ENCODE data around the gene CASP12. TPM values are rescaled to one million over a fixed set of nuclear protein-coding genes. Genes with fewer than 3 reads are reported as not detected.

The CASP12 gene
- total RNA-seq, 2 experiments from 2014 or later, result not detected

GRCh38 chr11:104912102-104912501, 13.8 kb upstream of the CASP12 start:
- no peaks in the 10 kb centered on the region for H3K27me3 Mint-ChIP-seq
- peaks cover under 1% of the 10 kb centered on the region for H3K9me3 Mint-ChIP-seq
- H3K27ac Mint-ChIP-seq, result no peak overlapping the region
- POLR2A ChIA-PET, result no interaction called here
- peaks cover 32% of the 10 kb centered on the region for H3K4me1 Mint-ChIP-seq
- ATAC-seq (ENCODE audit: low read depth) (no peak), DNase-seq (no peak)
- H3K4me3 Mint-ChIP-seq, result no peak overlapping the region
- H3K36me3 Mint-ChIP-seq, result peaks cover 21% of the 10 kb centered on the region

- H3K4me3 Mint-ChIP-seq, result peak overlapping the region; percentile 0
- H3K27ac Mint-ChIP-seq, result peak overlapping the region; percentile 76
- POLR2A ChIA-PET, result no interaction called here
- ATAC-seq (ENCODE audit: low read depth), result no peak
- H3K36me3 Mint-ChIP-seq, result peaks cover 38% of the 10 kb centered on the region
- H3K4me1 Mint-ChIP-seq, result peaks cover 16% of the 10 kb centered on the region
- H3K27me3 Mint-ChIP-seq, result no peaks in the 10 kb centered on the region
- DNase-seq, result no peak
- H3K9me3 Mint-ChIP-seq, result peaks cover 4% of the 10 kb centered on the region
Measured at GRCh38 chr11:104908186-104908531, 9.9 kb upstream of the CASP12 start.

- peaks cover 40% of the 10 kb centered on the region for H3K36me3 Mint-ChIP-seq
- ATAC-seq (ENCODE audit: low read depth), result peak; percentile 84
- no peak for DNase-seq
- peak overlapping the region; percentile 76 for H3K27ac Mint-ChIP-seq
- H3K27me3 Mint-ChIP-seq, result no peaks in the 10 kb centered on the region
- peak overlapping the region; percentile 0 for H3K4me3 Mint-ChIP-seq
- POLR2A ChIA-PET, result no interaction called here
- H3K4me1 Mint-ChIP-seq, result peaks cover 16% of the 10 kb centered on the region
- H3K9me3 Mint-ChIP-seq, result peaks cover 4% of the 10 kb centered on the region
Measured at GRCh38 chr11:104907521-104908185, 9.4 kb upstream of the CASP12 start.

GRCh38 chr11:104905271-104905670, 7.0 kb upstream of the CASP12 start:
- Mint-ChIP-seq H3K4me1 (peaks cover 19% of the 10 kb centered on the region), H3K27ac (no peak overlapping the region), H3K9me3 (peaks cover 4% of the 10 kb centered on the region), H3K4me3 (no peak overlapping the region), H3K36me3 (peaks cover 52% of the 10 kb centered on the region), H3K27me3 (no peaks in the 10 kb centered on the region)
- POLR2A ChIA-PET, result no interaction called here
- DNase-seq, result no peak
- ATAC-seq (ENCODE audit: low read depth), result no peak

GRCh38 chr11:104899226-104899625, 966 bp upstream of the CASP12 start:
- Mint-ChIP-seq H3K9me3 (peaks cover 4% of the 10 kb centered on the region), H3K27me3 (peaks cover 2% of the 10 kb centered on the region), H3K36me3 (peaks cover 32% of the 10 kb centered on the region), H3K4me1 (peaks cover 12% of the 10 kb centered on the region), H3K4me3 (no peak overlapping the region), H3K27ac (no peak overlapping the region)
- ATAC-seq (ENCODE audit: low read depth) (no peak), DNase-seq (no peak)
- POLR2A ChIA-PET, result no interaction called here

GRCh38 chr11:104898685-104899013, 389 bp upstream of the CASP12 start:
- Mint-ChIP-seq H3K4me1 (peaks cover 10% of the 10 kb centered on the region), H3K36me3 (peaks cover 28% of the 10 kb centered on the region), H3K27me3 (peaks cover 2% of the 10 kb centered on the region), H3K27ac (no peak overlapping the region), H3K4me3 (peak overlapping the region; percentile 22), H3K9me3 (peaks cover 4% of the 10 kb centered on the region)
- ATAC-seq (ENCODE audit: low read depth) (no peak), DNase-seq (no peak)
- POLR2A ChIA-PET, result interaction anchor here (0.7 kb wide), 1 partner anchor 33 kb away, joined by 3 read pairs; no protein-coding TSS in a partner anchor

GRCh38 chr11:104895634-104896033, 2.6 kb downstream of the CASP12 start:
- DNase-seq, result no peak
- H3K9me3 Mint-ChIP-seq, result peaks cover 5% of the 10 kb centered on the region
- peaks cover 12% of the 10 kb centered on the region for H3K36me3 Mint-ChIP-seq
- ATAC-seq (ENCODE audit: low read depth), result no peak
- H3K4me3 Mint-ChIP-seq, result no peak overlapping the region
- H3K27ac Mint-ChIP-seq, result no peak overlapping the region
- peaks cover 2% of the 10 kb centered on the region for H3K27me3 Mint-ChIP-seq
- POLR2A ChIA-PET, result no interaction called here
- H3K4me1 Mint-ChIP-seq, result peaks cover 3% of the 10 kb centered on the region

- no peak for ATAC-seq (ENCODE audit: low read depth)
- POLR2A ChIA-PET, result no interaction called here
- H3K9me3 Mint-ChIP-seq, result peaks cover 4% of the 10 kb centered on the region
Measured at GRCh38 chr11:104893876-104894275, 4.4 kb downstream of the CASP12 start.

GRCh38 chr11:104892723-104893511, 5.3 kb downstream of the CASP12 start:
- peaks cover 10% of the 10 kb centered on the region for H3K36me3 Mint-ChIP-seq
- no peak overlapping the region for H3K4me3 Mint-ChIP-seq
- H3K4me1 Mint-ChIP-seq, result peaks cover 3% of the 10 kb centered on the region
- H3K9me3 Mint-ChIP-seq, result peaks cover 4% of the 10 kb centered on the region
- peaks cover 2% of the 10 kb centered on the region for H3K27me3 Mint-ChIP-seq
- no peak overlapping the region for H3K27ac Mint-ChIP-seq
- no peak for ATAC-seq (ENCODE audit: low read depth)
- POLR2A ChIA-PET, result no interaction called here
- no peak for DNase-seq

More at GRCh38 chr11:104893876-104894275, 4.4 kb downstream of the CASP12 start:
- Mint-ChIP-seq H3K36me3 (peaks cover 8% of the 10 kb centered on the region), H3K4me3 (no peak overlapping the region), H3K27ac (no peak overlapping the region), H3K4me1 (peaks cover 3% of the 10 kb centered on the region), H3K27me3 (peaks cover 2% of the 10 kb centered on the region)
- no peak for DNase-seq

GRCh38 chr11:104891135-104891534, 7.1 kb downstream of the CASP12 start:
- Mint-ChIP-seq H3K27me3 (peaks cover 2% of the 10 kb centered on the region), H3K9me3 (peaks cover 7% of the 10 kb centered on the region), H3K4me3 (no peak overlapping the region), H3K36me3 (peaks cover 10% of the 10 kb centered on the region), H3K27ac (no peak overlapping the region), H3K4me1 (no peaks in the 10 kb centered on the region)
- ATAC-seq (ENCODE audit: low read depth) (no peak), DNase-seq (no peak)
- POLR2A ChIA-PET, result no interaction called here

GRCh38 chr11:104883342-104883741, 14.9 kb downstream of the CASP12 start:
- POLR2A ChIA-PET, result no interaction called here
- no peaks in the 10 kb centered on the region for H3K27me3 Mint-ChIP-seq
- H3K4me3 Mint-ChIP-seq, result no peak overlapping the region
- DNase-seq, result no peak
- ATAC-seq (ENCODE audit: low read depth), result no peak
- peaks cover 6% of the 10 kb centered on the region for H3K4me1 Mint-ChIP-seq
- peaks cover 11% of the 10 kb centered on the region for H3K9me3 Mint-ChIP-seq
- H3K36me3 Mint-ChIP-seq, result peaks cover 27% of the 10 kb centered on the region
- no peak overlapping the region for H3K27ac Mint-ChIP-seq

GRCh38 chr11:104881117-104881794, 17.0 kb downstream of the CASP12 start:
- no peaks in the 10 kb centered on the region for H3K27me3 Mint-ChIP-seq
- ATAC-seq (ENCODE audit: low read depth), result no peak
- DNase-seq, result no peak
- H3K4me1 Mint-ChIP-seq, result peaks cover 25% of the 10 kb centered on the region
- H3K36me3 Mint-ChIP-seq, result peaks cover 32% of the 10 kb centered on the region
- POLR2A ChIA-PET, result no interaction called here
- H3K4me3 Mint-ChIP-seq, result no peak overlapping the region
- peaks cover 11% of the 10 kb centered on the region for H3K9me3 Mint-ChIP-seq
- no peak overlapping the region for H3K27ac Mint-ChIP-seq

GRCh38 chr11:104879514-104880190, 18.6 kb downstream of the CASP12 start:
- peaks cover 11% of the 10 kb centered on the region for H3K9me3 Mint-ChIP-seq
- no peak overlapping the region for H3K4me3 Mint-ChIP-seq
- ATAC-seq (ENCODE audit: low read depth) (no peak), DNase-seq (no peak)
- peaks cover 35% of the 10 kb centered on the region for H3K4me1 Mint-ChIP-seq
- no peaks in the 10 kb centered on the region for H3K27me3 Mint-ChIP-seq
- H3K36me3 Mint-ChIP-seq, result peaks cover 43% of the 10 kb centered on the region
- H3K27ac Mint-ChIP-seq, result no peak overlapping the region
- POLR2A ChIA-PET, result no interaction called here
